SU-DHL-6 (cell line): ENCODE data around the gene GRM8.

ENCODE experiments used
- H2AFZ ChIP-seq: fragments of 200-600 bp; sonication (generic); 2 replicates; pipeline ENCODE4 v1.6.1; 2014; ENCODE audit warnings: low read depth, mild to moderate bottlenecking, moderate library complexity, mixed read lengths, antibody characterized with exemption, low read length; ENCODE audit not compliant: severe bottlenecking
- H3F3A ChIP-seq: fragments of 200-600 bp; shearing (Covaris generic); 2 replicates; pipeline ENCODE4 v1.6.0; 2016; ENCODE audit warnings: antibody characterized with exemption, mild to moderate bottlenecking; ENCODE audit not compliant: insufficient read depth
- H3K27ac ChIP-seq: fragments of 200-600 bp; sonication (generic); 2 replicates; pipeline ENCODE4 v1.5.1; 2016; ENCODE audit warnings: low read depth, mild to moderate bottlenecking, low read length, moderate library complexity, mixed read lengths
- H3K27me3 ChIP-seq: fragments of 200-600 bp; sonication (generic), shearing (Covaris generic); 2 replicates; pipeline ENCODE4 v1.6.0; 2014; ENCODE audit warnings: mild to moderate bottlenecking, low read length
- H3K36me3 ChIP-seq: fragments of 200-600 bp; sonication (generic); 2 replicates; pipeline ENCODE4 v1.6.1; 2014; ENCODE audit warnings: mild to moderate bottlenecking, low read length, mixed read lengths
- H3K4me2 ChIP-seq: fragments of 300-600, 200-600 bp; shearing (Covaris generic), sonication (generic); 2 replicates; pipeline ENCODE4 v1.6.0; 2014; ENCODE audit warnings: low read length, low read depth, mild to moderate bottlenecking; ENCODE audit not compliant: poor library complexity, severe bottlenecking
- H3K4me3 ChIP-seq: fragments of 200-600 bp; sonication (generic); 2 replicates; pipeline ENCODE4 v1.5.1; 2014; ENCODE audit warnings: antibody characterized with exemption, low read length, mild to moderate bottlenecking, mixed read lengths; ENCODE audit not compliant: insufficient read depth, poor library complexity, severe bottlenecking
- H3K79me2 ChIP-seq: fragments of 200-600 bp; sonication (generic); 2 replicates; pipeline ENCODE4 v1.6.1; 2014; ENCODE audit warnings: mild to moderate bottlenecking, low read length, moderate library complexity; ENCODE audit not compliant: insufficient read depth
- H3K9ac ChIP-seq: fragments of 200-600 bp; sonication (generic); 2 replicates; pipeline ENCODE4 v1.7.0; 2014; ENCODE audit warnings: mild to moderate bottlenecking, low read length
- H3K9me2 ChIP-seq: fragments of 200-600 bp; sonication (generic); replicated peaks from 2 replicates; pipeline ENCODE4 v1.6.1; 2014; ENCODE audit warnings: low read length; ENCODE audit not compliant: insufficient read depth
- H3K9me3 ChIP-seq: fragments of 200-600 bp; sonication (generic); 2 replicates; pipeline ENCODE4 v1.6.1; 2014; ENCODE audit warnings: low read length, mixed read lengths; ENCODE audit not compliant: insufficient read depth
- H4K20me1 ChIP-seq: fragments of 200-600 bp; sonication (generic); 2 replicates; pipeline ENCODE4 v1.6.1; 2014; ENCODE audit warnings: low read depth, mild to moderate bottlenecking, antibody characterized with exemption, low read length, moderate library complexity, mixed read lengths
- EZH2phosphoT487 ChIP-seq: fragments of 200-600 bp; sonication (generic), shearing (Covaris generic); conservative IDR thresholded peaks from 2 replicates; pipeline ENCODE4 v1.6.1; 2018; ENCODE audit warnings: mild to moderate bottlenecking, antibody characterized with exemption, low read length, moderate library complexity, mixed read lengths
- TF ChIP-seq, protein P1 (sequence below): fragments of 200-600 bp; sonication (generic); IDR thresholded peaks from one replicate; pipeline ENCODE4 v1.5.1; 2017; ENCODE audit warnings: antibody characterized with exemption, mild to moderate bottlenecking, low read length, moderate library complexity; ENCODE audit not compliant: insufficient read depth, poor library complexity, severe bottlenecking

The GRM8 gene

DNA sequence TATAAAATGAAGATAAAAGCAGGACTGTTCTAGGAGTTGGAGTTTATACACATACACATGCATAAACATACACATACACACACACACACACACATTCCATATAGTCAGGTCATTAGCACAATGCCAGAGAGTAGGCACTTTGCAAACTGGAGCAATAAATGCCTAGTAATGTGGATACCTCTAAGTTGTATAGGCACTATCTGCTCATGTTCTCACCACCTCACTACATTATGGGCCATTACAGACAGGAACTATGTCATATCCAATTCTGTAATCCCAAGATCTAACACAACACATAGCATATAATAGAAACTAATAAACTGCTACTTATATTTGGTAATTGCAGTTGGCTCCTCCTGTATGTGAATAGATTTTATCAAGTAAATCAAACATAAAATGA is 115.6 kb downstream of the GRM8 start:
- Histone ChIP-seq H4K20me1 (no peaks in the 10 kb centered on the region), H3K27ac (no peak overlapping the region), H3K9ac (no peak overlapping the region), H3K4me2 (no peak overlapping the region), H3K9me3 (no peaks in the 10 kb centered on the region), H2AFZ (no peak overlapping the region), H3K79me2 (no peaks in the 10 kb centered on the region), H3K4me3 (no peak overlapping the region), H3K27me3 (no peaks in the 10 kb centered on the region), H3F3A (no peaks in the 10 kb centered on the region), H3K9me2 (no peaks in the 10 kb centered on the region), H3K36me3 (no peaks in the 10 kb centered on the region)
- TF ChIP-seq, protein P1, sequence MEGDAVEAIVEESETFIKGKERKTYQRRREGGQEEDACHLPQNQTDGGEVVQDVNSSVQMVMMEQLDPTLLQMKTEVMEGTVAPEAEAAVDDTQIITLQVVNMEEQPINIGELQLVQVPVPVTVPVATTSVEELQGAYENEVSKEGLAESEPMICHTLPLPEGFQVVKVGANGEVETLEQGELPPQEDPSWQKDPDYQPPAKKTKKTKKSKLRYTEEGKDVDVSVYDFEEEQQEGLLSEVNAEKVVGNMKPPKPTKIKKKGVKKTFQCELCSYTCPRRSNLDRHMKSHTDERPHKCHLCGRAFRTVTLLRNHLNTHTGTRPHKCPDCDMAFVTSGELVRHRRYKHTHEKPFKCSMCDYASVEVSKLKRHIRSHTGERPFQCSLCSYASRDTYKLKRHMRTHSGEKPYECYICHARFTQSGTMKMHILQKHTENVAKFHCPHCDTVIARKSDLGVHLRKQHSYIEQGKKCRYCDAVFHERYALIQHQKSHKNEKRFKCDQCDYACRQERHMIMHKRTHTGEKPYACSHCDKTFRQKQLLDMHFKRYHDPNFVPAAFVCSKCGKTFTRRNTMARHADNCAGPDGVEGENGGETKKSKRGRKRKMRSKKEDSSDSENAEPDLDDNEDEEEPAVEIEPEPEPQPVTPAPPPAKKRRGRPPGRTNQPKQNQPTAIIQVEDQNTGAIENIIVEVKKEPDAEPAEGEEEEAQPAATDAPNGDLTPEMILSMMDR = no peak

DNA sequence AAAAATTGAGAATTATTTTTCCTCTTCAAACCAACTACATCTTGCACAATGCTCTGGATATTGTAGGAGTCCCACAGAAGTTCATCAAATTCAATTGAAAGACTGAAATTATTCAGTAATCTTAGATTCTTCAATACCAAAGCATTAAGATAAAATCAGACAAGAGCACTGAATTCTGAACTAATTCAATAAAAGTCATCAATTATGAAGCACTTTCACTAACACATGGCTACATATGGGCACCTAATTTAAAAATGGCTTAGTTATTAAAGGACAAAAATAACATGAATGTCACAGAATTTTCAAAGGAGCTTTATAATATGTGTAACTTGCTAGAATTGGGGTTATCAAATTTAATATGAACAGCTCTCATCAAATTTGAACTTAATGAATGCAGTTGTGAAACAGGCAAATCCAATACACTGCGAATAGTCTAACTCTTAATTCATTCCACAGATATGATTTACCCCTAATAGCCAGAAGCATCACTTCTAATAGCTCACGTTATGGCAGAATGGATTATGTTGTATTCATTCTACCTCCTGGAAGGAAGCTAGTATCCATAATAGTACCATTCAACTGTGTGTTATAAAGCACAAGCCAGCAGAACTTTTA is 116.8 kb downstream of the GRM8 start:
- Histone ChIP-seq H4K20me1 (no peaks in the 10 kb centered on the region), H3K79me2 (no peaks in the 10 kb centered on the region), H3K9me3 (no peaks in the 10 kb centered on the region), H3K9ac (no peak overlapping the region), H3K4me2 (no peak overlapping the region), H3K4me3 (no peak overlapping the region), H3K9me2 (no peaks in the 10 kb centered on the region), H3K27ac (no peak overlapping the region), H3K27me3 (no peaks in the 10 kb centered on the region), H2AFZ (no peak overlapping the region), H3F3A (no peaks in the 10 kb centered on the region), H3K36me3 (no peaks in the 10 kb centered on the region)
- TF ChIP-seq EZH2phosphoT487 = no peak
- TF ChIP-seq, protein P1 = no peak

DNA sequence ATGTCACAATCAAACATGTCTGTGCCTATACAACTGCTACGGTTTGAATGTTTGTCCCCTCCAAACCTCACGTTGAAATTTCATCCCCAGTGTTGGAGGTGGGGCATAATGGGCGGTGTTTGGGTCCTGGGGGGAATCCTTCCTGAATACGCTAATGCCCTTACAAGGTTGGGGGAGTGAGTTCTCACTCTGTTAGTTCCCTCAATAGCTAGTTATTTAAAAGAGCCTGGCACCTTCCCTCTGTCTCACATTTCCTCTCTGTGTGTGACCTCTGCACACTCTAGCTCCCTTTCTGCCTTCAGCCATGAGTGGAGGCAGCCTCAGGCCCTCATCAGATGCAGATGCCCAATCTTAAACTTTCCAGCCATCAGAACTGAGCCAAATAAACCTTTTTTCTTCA is 129.5 kb downstream of the GRM8 start:
- H3F3A ChIP-seq = no peaks in the 10 kb centered on the region
- H3K36me3 ChIP-seq = no peaks in the 10 kb centered on the region
- no peak overlapping the region for H2AFZ ChIP-seq
- no peak overlapping the region for H3K27ac ChIP-seq
- no peaks in the 10 kb centered on the region for H3K9me3 ChIP-seq
- TF ChIP-seq, protein P1 = no peak
- TF ChIP-seq EZH2phosphoT487 = no peak
- no peak overlapping the region for H3K9ac ChIP-seq
- H3K9me2 ChIP-seq = no peaks in the 10 kb centered on the region
- no peak overlapping the region for H3K4me3 ChIP-seq
- no peak overlapping the region for H3K4me2 ChIP-seq
- no peaks in the 10 kb centered on the region for H3K79me2 ChIP-seq
- no peaks in the 10 kb centered on the region; the same call in 1 of the 2 replicates for H3K27me3 ChIP-seq
- no peaks in the 10 kb centered on the region for H4K20me1 ChIP-seq

DNA sequence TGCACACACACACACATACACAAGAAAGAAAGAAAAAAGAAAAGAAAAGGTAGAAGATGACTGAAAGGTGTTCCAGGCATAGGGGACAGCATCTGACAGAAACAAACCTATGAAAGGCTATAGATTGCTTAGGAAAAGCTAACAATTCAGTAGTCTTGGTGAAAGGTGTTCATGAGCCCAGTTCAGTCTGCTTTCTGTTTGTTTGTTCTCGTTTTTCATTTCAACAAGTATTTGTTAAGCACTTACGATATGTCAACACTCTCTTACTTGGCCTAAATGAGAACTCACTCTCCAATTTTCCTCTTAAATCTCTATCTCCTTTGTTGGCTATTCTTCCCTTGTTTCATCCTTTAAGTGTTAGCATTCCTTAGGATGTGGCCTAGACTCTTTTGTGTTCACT is 133.2 kb downstream of the GRM8 start:
- no peaks in the 10 kb centered on the region for H3K36me3 ChIP-seq
- no peaks in the 10 kb centered on the region for H3K9me3 ChIP-seq
- H3K27ac ChIP-seq = no peak overlapping the region
- no peak overlapping the region for H3K4me2 ChIP-seq
- no peak overlapping the region for H3K4me3 ChIP-seq
- no peaks in the 10 kb centered on the region for H3K27me3 ChIP-seq
- TF ChIP-seq EZH2phosphoT487 = no peak
- TF ChIP-seq, protein P1 = no peak
- no peaks in the 10 kb centered on the region for H3K9me2 ChIP-seq
- H3F3A ChIP-seq = no peaks in the 10 kb centered on the region
- H3K9ac ChIP-seq = no peak overlapping the region
- H3K79me2 ChIP-seq = no peaks in the 10 kb centered on the region
- H2AFZ ChIP-seq = no peak overlapping the region
- H4K20me1 ChIP-seq = no peaks in the 10 kb centered on the region
